CD4-positive, alpha-beta T cell treated with Interleukin-15 for 1 hour (primary cell): ENCODE data around the gene CLDN19.

Experiments
- DNase-seq: peaks from one replicate; pipeline ENCODE4 v3.0.0-alpha.2; 2020

Gene CLDN19

DNA sequence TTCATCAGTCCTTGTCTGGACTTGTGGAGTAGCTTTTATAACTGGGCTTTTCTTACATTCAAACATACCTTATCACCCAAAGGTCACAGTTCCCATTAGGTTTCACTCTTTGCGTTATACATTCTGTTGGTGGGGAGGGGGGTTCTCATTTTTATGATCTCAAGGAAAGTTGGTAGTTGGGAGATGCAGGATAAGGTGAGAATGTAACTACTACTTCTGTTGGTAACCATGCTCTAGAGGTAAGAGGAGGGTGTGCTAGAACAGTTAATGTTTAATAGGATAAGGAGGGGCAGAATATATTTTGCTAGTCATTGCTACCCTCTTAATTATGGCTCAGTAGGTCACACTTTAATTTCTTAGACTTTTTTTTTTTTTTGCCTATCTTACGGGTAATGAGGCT is 47.1 kb downstream of the CLDN19 start:
- no peak for DNase-seq

DNA sequence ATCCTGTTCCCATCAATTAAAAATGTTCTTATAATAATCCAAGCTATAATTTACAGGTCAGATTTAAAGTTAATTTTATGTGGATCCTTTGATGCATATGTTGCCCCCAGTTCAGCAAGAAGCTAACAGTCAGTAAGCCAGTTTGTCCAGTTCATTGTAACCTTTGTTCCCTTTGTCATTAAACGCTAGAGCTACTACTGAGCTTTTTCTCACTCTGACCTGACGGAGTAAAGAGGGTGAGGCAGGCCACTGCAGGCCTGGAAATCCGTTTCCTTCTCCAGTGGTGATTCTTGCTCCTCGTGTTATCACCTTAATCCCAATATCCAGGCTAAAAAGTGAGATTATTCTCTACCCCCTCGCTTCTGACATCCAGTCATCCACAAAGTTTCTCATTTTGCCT is 47.6 kb downstream of the CLDN19 start:
- no peak for DNase-seq

DNA sequence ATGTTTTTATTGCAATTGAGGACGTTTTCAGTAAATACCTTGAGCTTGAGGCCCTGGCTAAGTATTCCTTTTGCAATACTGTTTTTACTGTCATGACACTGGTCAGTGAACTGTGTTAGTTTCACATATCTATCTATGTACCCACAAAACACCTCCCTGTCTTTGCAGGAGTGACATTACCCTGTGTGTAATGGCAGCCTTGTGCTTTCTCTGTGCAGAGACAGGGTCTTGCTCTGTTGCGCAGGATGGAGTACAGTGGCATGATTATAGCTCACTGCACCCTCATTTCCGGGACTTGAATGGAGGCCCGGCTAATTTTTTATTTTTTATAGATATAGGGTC is 48.9 kb downstream of the CLDN19 start:
- DNase-seq: no peak

DNA sequence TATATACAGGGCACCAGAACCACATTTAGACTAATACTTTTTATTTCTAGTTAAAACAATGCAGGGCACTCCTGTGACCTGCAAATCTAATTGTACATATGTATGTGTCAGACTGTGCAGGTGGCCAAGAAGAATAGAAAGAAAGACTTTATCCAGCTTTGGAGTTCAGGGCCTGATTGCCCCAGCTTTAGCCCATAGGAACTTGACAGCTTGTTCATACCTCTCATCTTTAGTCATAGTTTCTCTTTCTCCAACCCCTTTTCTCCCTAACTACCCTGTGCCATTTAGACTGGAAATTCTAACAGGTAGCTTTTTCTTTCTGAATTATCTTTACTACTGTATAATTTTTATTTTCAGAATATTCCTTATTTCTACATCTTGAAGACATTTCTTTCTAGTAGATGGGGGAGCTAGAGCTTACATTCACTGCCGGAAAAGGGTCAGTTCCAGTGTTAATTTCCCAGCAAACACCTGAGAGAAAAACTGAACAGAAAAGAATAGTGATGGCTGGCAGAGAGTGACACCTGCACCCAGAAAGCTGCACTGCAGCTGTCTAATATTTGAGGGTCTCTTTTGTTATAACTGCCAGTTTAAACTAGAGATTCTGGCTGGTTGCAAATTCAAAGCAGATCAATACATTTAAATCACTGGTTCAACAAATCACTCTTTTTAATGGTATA is 49.4 kb downstream of the CLDN19 start:
- DNase-seq: no peak

DNA sequence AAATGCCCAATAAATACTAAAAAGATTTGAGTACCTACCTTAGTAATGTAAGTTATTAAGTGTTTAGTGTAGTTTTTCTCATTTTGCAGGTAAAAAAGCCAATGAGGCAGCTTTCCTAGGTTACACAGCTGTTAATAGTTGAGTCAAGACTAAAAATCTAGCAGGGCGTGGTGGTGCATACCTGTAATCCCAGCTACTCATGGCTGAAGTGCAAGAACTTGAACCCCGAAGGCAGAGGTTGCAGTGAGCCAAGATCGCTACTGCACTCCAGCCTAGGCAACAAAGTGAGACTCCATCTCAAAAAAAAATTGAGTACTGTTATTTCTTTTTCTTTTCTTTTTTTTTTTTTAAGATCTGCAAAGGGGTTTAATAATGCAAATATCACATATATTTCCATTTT is 50.1 kb downstream of the CLDN19 start:
- DNase-seq: no peak

DNA sequence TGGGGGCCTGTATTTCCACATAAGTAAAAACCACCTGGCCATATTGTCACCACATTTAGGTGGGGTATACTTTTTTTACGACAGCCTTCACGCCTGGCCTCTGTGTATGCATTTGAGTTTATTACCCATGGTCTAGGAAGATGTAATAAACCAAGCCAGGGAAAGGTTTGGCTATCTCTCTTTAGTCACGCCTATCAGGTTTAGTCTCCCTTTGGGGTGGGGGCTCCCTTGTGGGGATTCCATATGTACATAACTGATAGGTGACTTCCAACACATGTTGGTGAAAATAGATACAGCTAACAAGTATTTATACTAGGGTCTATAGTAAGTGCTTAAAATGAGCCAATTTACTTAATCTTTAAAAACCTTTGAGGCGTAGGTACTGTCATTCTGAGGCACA is 53.6 kb downstream of the CLDN19 start:
- no peak for DNase-seq

DNA sequence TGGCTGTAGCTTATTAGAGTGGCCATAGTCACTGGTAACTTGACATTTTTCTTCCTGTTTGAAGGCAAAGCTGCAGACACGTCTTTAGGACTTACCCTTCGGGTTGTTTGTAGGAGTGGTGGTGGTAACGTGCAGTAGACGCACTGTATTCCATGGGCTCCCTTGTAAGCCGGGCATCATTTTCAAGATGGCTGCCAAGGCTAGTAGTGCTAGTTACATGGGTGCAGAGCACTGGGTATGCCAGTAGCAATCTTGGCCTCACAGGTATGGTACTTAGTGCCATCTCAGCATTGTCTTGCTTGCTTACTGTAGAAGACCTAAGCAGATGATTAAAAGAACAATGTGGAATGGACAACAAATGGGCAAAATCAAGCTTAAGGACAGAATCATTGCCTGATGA is 55.9 kb downstream of the CLDN19 start:
- DNase-seq: no peak
